CD14-positive monocyte (primary cell): ENCODE data around the gene FAM13A. TPM values are rescaled to one million over a fixed set of nuclear protein-coding genes. Genes with fewer than 3 reads are reported as not detected.
A peak's percentile ranks its signal among the peaks of the same experiment; 100 is the strongest.

Experiments used
- DNase-seq, 3 donors: peaks; one replicate each; pipeline ENCODE4 v3.0.0-alpha.2; 2011 to 2022
- H2AFZ ChIP-seq: 2 replicates; pipeline ENCODE4 v1.6.0; 2012; ENCODE audit warnings: mild to moderate bottlenecking, low read depth, low read length, inconsistent platforms; ENCODE audit not compliant: insufficient read depth, poor library complexity, severe bottlenecking
- H3K27ac ChIP-seq, 2 donors: 1 replicate in 1 of 2; 2 replicates in 1 of 2; pipeline ENCODE4 v1.5.1; 2012 to 2013; ENCODE audit warnings: low read length in 2 of 2, control low read depth in 1 of 2, inconsistent platforms in 1 of 2, low read depth in 1 of 2, mild to moderate bottlenecking in 1 of 2
- H3K27me3 ChIP-seq, 2 donors: one replicate each; pipeline versions ENCODE4 v1.6.0 to v1.6.1; 2011 to 2013; ENCODE audit warnings: low read length in 2 of 2; ENCODE audit not compliant: control insufficient read depth in 2 of 2, insufficient read depth in 2 of 2
- H3K36me3 ChIP-seq, 2 donors: replicated peaks in 1 of 2; 1 replicate in 1 of 2; 2 replicates in 1 of 2; pipeline versions ENCODE4 v1.5.1 to v1.6.1; 2012 to 2013; ENCODE audit warnings: low read length in 2 of 2, control low read depth in 1 of 2, inconsistent platforms in 1 of 2, mild to moderate bottlenecking in 1 of 2; ENCODE audit not compliant: insufficient read depth in 2 of 2, control insufficient read depth in 1 of 2
- H3K4me1 ChIP-seq, 2 donors: 1 replicate in 1 of 2; 2 replicates in 1 of 2; pipeline versions ENCODE4 v1.5.1 to v1.6.1; 2012 to 2013; ENCODE audit warnings: low read length in 2 of 2, control low read depth in 1 of 2, inconsistent platforms in 1 of 2, mild to moderate bottlenecking in 1 of 2, moderate library complexity in 1 of 2; ENCODE audit not compliant: insufficient read depth in 2 of 2, control insufficient read depth in 1 of 2
- H3K4me2 ChIP-seq: replicated peaks from 2 replicates; pipeline ENCODE3; 2012; ENCODE audit warnings: low read length, moderate library complexity, mild to moderate bottlenecking; ENCODE audit not compliant: poor library complexity, severe bottlenecking; ENCODE audit errors: extremely low read depth
- H3K4me3 ChIP-seq, 3 experiments: fragments of 200-600 bp in 1 of 3; sonication (generic) in 1 of 3; replicated peaks in 1 of 3; 1 replicate in 2 of 3; 2 replicates in 1 of 3; pipeline ENCODE4 v1.5.1; 2011 to 2013; ENCODE audit warnings: low read length in 3 of 3, mild to moderate bottlenecking in 3 of 3, control low read depth in 2 of 3, low read depth in 2 of 3, inconsistent platforms in 1 of 3, moderate library complexity in 1 of 3
- H3K79me2 ChIP-seq: 2 replicates; pipeline ENCODE4 v1.6.0; 2012; ENCODE audit warnings: mild to moderate bottlenecking, control low read depth, inconsistent platforms, low read length, moderate library complexity; ENCODE audit not compliant: insufficient read depth
- H3K9ac ChIP-seq: 2 replicates; pipeline ENCODE4 v1.6.0; 2017; ENCODE audit warnings: low read length, mild to moderate bottlenecking; ENCODE audit not compliant: insufficient read depth, poor library complexity, severe bottlenecking
- H3K9me3 ChIP-seq, 2 donors: replicated peaks in 1 of 2; 1 replicate in 1 of 2; 2 replicates in 1 of 2; pipeline versions ENCODE4 v1.5.1 to v1.6.1; 2012 to 2013; ENCODE audit warnings: low read length in 2 of 2, control low read depth in 1 of 2; ENCODE audit not compliant: control insufficient read depth in 1 of 2, insufficient read depth in 1 of 2
- H4K20me1 ChIP-seq: 2 replicates; pipeline ENCODE4 v1.6.0; 2012; ENCODE audit warnings: mild to moderate bottlenecking, low read length, control low read depth, moderate library complexity; ENCODE audit not compliant: insufficient read depth
- H3K27ac Mint-ChIP-seq, 7 donors: one replicate each; pipeline ENCODE4 v1.8.0; 2020; ENCODE audit warnings: mild to moderate bottlenecking in 7 of 7, mixed read lengths in 7 of 7, moderate library complexity in 6 of 7, inconsistent platforms in 2 of 7
- H3K27me3 Mint-ChIP-seq, 3 donors: one replicate each; pipeline ENCODE4 v1.8.0; 2021 to 2022; ENCODE audit warnings: low read depth in 3 of 3, mild to moderate bottlenecking in 3 of 3, mixed read lengths in 3 of 3, moderate library complexity in 3 of 3, inconsistent platforms in 1 of 3
- H3K36me3 Mint-ChIP-seq, 2 donors: one replicate each; pipeline ENCODE4 v1.8.0; 2020; ENCODE audit warnings: mixed read lengths in 2 of 2, inconsistent platforms in 1 of 2, mild to moderate bottlenecking in 1 of 2
- H3K4me1 Mint-ChIP-seq: one replicate; pipeline ENCODE4 v1.8.0; 2020; ENCODE audit warnings: mild to moderate bottlenecking, mixed read lengths
- H3K4me3 Mint-ChIP-seq, 2 donors: one replicate each; pipeline ENCODE4 v1.8.0; 2020; ENCODE audit warnings: mild to moderate bottlenecking in 2 of 2, mixed read lengths in 2 of 2, moderate library complexity in 1 of 2
- H3K9me3 Mint-ChIP-seq, 7 donors: one replicate each; pipeline ENCODE4 v1.8.0; 2020 to 2022; ENCODE audit warnings: mixed read lengths in 7 of 7, mild to moderate bottlenecking in 6 of 7, moderate library complexity in 6 of 7, inconsistent platforms in 2 of 7
- WGBS: methylation state at CpG from one replicate; pipeline ENCODE4 v1.1.5; 2013; ENCODE audit warnings: missing lambda C conversion rate; ENCODE audit not compliant: insufficient coverage; 5-methylcytosine and 5-hydroxymethylcytosine counted together
- intact Hi-C, 2 donors: fragments of 100-400 bp; cut with micrococcal nuclease; formaldehyde crosslinking; loops; one replicate each; pipeline versions ENCODE4 v1.15.0 to v1.15.1; 2023
- polyA plus RNA-seq, 3 donors: library from polyadenylated mRNA; depleted of rRNA in 1 of 3; unstranded in 2 of 3; stranded (reverse) in 1 of 3; fragments of 300-500 nt in 2 of 3; fragments of >200 nt in 1 of 3; fragmentation: Illumina TruSeq in 2 of 3; gene quantifications; 1 replicate in 2 of 3; 2 replicates in 1 of 3; pipeline ENCODE4 v1.2.3, GENCODE V29; 2012 to 2021
- TF ChIP-seq, protein P1 (sequence below): fragments of 200-600 bp; IDR thresholded peaks from one replicate; pipeline ENCODE4 v1.8.0; 2022; ENCODE audit warnings: antibody characterized with exemption, mild to moderate bottlenecking

FAM13A gene
- polyA plus RNA-seq, 3 donors: 5.3 to 20.0 (median 6.5) TPM

- H3K27ac Mint-ChIP-seq: peak overlapping the region in 5 of 7 donors; percentile 41 to 85 (median 81)
- H3K9ac ChIP-seq: no peak overlapping the region
- DNase-seq: no peak
- H2AFZ ChIP-seq: no peak overlapping the region
- peaks cover 19 to 33% (median 25%) of the 10 kb centered on the region in 7 donors for H3K9me3 Mint-ChIP-seq
- H3K27ac ChIP-seq: peak overlapping the region in 1 of 2 donors; percentile 80
- intact Hi-C loops: no loop called here
- peaks cover 12 to 17% of the 10 kb centered on the region in 2 donors for H3K4me1 ChIP-seq
- H4K20me1 ChIP-seq: peaks cover 17% of the 10 kb centered on the region
- peaks cover 60 to 93% of the 10 kb centered on the region in 2 donors for H3K36me3 ChIP-seq
- no peak overlapping the region for H3K4me3 Mint-ChIP-seq
- no peaks in the 10 kb centered on the region for H3K27me3 ChIP-seq
- peaks cover 18% of the 10 kb centered on the region for H3K4me1 Mint-ChIP-seq
- WGBS: no CpG with 5 or more reads among the region's 1 CpG
- H3K36me3 Mint-ChIP-seq: peaks cover 80 to 88% of the 10 kb centered on the region in 2 donors
- no peak overlapping the region for H3K4me3 ChIP-seq
- H3K79me2 ChIP-seq: no peaks in the 10 kb centered on the region
- no peak overlapping the region for H3K4me2 ChIP-seq
- TF ChIP-seq, protein P1, sequence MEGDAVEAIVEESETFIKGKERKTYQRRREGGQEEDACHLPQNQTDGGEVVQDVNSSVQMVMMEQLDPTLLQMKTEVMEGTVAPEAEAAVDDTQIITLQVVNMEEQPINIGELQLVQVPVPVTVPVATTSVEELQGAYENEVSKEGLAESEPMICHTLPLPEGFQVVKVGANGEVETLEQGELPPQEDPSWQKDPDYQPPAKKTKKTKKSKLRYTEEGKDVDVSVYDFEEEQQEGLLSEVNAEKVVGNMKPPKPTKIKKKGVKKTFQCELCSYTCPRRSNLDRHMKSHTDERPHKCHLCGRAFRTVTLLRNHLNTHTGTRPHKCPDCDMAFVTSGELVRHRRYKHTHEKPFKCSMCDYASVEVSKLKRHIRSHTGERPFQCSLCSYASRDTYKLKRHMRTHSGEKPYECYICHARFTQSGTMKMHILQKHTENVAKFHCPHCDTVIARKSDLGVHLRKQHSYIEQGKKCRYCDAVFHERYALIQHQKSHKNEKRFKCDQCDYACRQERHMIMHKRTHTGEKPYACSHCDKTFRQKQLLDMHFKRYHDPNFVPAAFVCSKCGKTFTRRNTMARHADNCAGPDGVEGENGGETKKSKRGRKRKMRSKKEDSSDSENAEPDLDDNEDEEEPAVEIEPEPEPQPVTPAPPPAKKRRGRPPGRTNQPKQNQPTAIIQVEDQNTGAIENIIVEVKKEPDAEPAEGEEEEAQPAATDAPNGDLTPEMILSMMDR: no peak
- H3K27me3 Mint-ChIP-seq: no peaks in the 10 kb centered on the region
- peaks cover 15 to 22% of the 10 kb centered on the region in 2 donors for H3K9me3 ChIP-seq
Measured at GRCh38 chr4:88719381-88719780, 337.6 kb downstream of the FAM13A start.

GRCh38 chr4:88718098-88718497 is 338.9 kb downstream of the FAM13A start:
- peaks cover 52 to 91% of the 10 kb centered on the region in 2 donors for H3K36me3 ChIP-seq
- H3K4me3 Mint-ChIP-seq: no peak overlapping the region
- 100% methylated on average over 1 of the region's 5 CpGs for WGBS

More at GRCh38 chr4:88718098-88718497, 338.9 kb downstream of the FAM13A start:
- peaks cover 15 to 22% of the 10 kb centered on the region in 2 donors for H3K9me3 ChIP-seq
- H3K27ac ChIP-seq: peak overlapping the region in 1 of 2 donors; percentile 80
- peaks cover 12% of the 10 kb centered on the region for H4K20me1 ChIP-seq
- H2AFZ ChIP-seq: no peak overlapping the region
- no peaks in the 10 kb centered on the region for H3K27me3 ChIP-seq
- H3K79me2 ChIP-seq: no peaks in the 10 kb centered on the region
- Mint-ChIP-seq H3K36me3 (peaks cover 82 to 89% of the 10 kb centered on the region in 2 donors), H3K4me1 (peaks cover 18% of the 10 kb centered on the region), H3K27me3 (no peaks in the 10 kb centered on the region), H3K9me3 (peaks cover 19 to 33% (median 25%) of the 10 kb centered on the region in 7 donors), H3K27ac (peak overlapping the region in 5 of 7 donors; percentile 3 to 82 (median 65))
- TF ChIP-seq, protein P1: no peak
- H3K9ac ChIP-seq: no peak overlapping the region
- no peak overlapping the region for H3K4me3 ChIP-seq
- no peak for DNase-seq
- H3K4me1 ChIP-seq: peaks cover 12 to 17% of the 10 kb centered on the region in 2 donors
- intact Hi-C loops: no loop called here
- H3K4me2 ChIP-seq: no peak overlapping the region
